Neural progenitor cell (in vitro differentiated cells): ENCODE data around the gene FUZ.

ENCODE experiments used
- EZH2 ChIP-seq: fragments of 200-600 bp; sonication (generic); IDR thresholded peaks from 2 replicates; pipeline ENCODE4 v1.6.1; 2017; ENCODE audit warnings: antibody characterized with exemption, mild to moderate bottlenecking, moderate library complexity
- TF ChIP-seq, protein P1 (sequence below): fragments of 200-600 bp; sonication (generic); IDR thresholded peaks from 2 replicates; pipeline ENCODE4 v1.5.1; 2017; ENCODE audit warnings: antibody characterized with exemption, mild to moderate bottlenecking

GRCh38 chr19:49766007-49766929 is 46.8 kb downstream of the FUZ start:
- TF ChIP-seq, protein P1, sequence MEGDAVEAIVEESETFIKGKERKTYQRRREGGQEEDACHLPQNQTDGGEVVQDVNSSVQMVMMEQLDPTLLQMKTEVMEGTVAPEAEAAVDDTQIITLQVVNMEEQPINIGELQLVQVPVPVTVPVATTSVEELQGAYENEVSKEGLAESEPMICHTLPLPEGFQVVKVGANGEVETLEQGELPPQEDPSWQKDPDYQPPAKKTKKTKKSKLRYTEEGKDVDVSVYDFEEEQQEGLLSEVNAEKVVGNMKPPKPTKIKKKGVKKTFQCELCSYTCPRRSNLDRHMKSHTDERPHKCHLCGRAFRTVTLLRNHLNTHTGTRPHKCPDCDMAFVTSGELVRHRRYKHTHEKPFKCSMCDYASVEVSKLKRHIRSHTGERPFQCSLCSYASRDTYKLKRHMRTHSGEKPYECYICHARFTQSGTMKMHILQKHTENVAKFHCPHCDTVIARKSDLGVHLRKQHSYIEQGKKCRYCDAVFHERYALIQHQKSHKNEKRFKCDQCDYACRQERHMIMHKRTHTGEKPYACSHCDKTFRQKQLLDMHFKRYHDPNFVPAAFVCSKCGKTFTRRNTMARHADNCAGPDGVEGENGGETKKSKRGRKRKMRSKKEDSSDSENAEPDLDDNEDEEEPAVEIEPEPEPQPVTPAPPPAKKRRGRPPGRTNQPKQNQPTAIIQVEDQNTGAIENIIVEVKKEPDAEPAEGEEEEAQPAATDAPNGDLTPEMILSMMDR: no peak
- no peak for TF ChIP-seq EZH2
